ENCODE results near the gene SCN3B. TPM values are rescaled to one million over a fixed set of nuclear protein-coding genes. Genes with fewer than 3 reads are reported as not detected.

The SCN3B gene
- total RNA-seq, 1 experiment from 2014 or later: 0.79 TPM

GRCh38 chr11:123653827-123654565 is 428 bp downstream of the SCN3B start (continued):
- TF ChIP-seq, protein P1, sequence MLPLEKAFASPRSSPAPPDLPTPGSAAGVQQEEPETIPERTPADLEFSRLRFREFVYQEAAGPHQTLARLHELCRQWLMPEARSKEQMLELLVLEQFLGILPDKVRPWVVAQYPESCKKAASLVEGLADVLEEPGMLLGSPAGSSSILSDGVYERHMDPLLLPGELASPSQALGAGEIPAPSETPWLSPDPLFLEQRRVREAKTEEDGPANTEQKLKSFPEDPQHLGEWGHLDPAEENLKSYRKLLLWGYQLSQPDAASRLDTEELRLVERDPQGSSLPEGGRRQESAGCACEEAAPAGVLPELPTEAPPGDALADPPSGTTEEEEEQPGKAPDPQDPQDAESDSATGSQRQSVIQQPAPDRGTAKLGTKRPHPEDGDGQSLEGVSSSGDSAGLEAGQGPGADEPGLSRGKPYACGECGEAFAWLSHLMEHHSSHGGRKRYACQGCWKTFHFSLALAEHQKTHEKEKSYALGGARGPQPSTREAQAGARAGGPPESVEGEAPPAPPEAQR (CRISPR knock-in tag; IDR thresholded peaks at IDR 0.05): no peak
- TF ChIP-seq PRRX2 (CRISPR knock-in tag; IDR thresholded peaks at IDR 0.05): no peak
- 0 out of 2 replicates have a peak, but pooled peaks have one; percentile 73 for TF ChIP-seq NR3C1 (CRISPR knock-in tag; conservative IDR thresholded peaks at IDR 0.05; ENCODE audit: low read depth)
- no peak for TF ChIP-seq ZNF425 (CRISPR knock-in tag; conservative IDR thresholded peaks at IDR 0.05)
- no peak for TF ChIP-seq NFATC4 (CRISPR knock-in tag; IDR thresholded peaks at IDR 0.05)
- TF ChIP-seq TEAD1 (CRISPR knock-in tag; IDR thresholded peaks at IDR 0.05): peak; percentile 35; the same call in 1 of the 2 replicates
- TF ChIP-seq KAT7 (CRISPR knock-in tag; IDR thresholded peaks at IDR 0.05; ENCODE audit: borderline replicate concordance): no peak
- TF ChIP-seq, protein P2, sequence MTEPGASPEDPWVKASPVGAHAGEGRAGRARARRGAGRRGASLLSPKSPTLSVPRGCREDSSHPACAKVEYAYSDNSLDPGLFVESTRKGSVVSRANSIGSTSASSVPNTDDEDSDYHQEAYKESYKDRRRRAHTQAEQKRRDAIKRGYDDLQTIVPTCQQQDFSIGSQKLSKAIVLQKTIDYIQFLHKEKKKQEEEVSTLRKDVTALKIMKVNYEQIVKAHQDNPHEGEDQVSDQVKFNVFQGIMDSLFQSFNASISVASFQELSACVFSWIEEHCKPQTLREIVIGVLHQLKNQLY (CRISPR knock-in tag; IDR thresholded peaks at IDR 0.05): no peak
- TF ChIP-seq CREM (CRISPR knock-in tag; IDR thresholded peaks at IDR 0.05): peak; percentile 65; the same call in 1 of the 2 replicates
- peak; percentile 64; the same call in 1 of the 2 replicates for TF ChIP-seq FOXP4 (CRISPR knock-in tag; IDR thresholded peaks at IDR 0.05)
- TF ChIP-seq JUN (CRISPR knock-in tag; IDR thresholded peaks at IDR 0.05): no peak; the same call in 1 of the 2 replicates
- no peak for TF ChIP-seq ZNF219 (CRISPR knock-in tag; IDR thresholded peaks at IDR 0.05; ENCODE audit: borderline replicate concordance)
- peak; percentile 60 for TF ChIP-seq ZBTB21 (CRISPR knock-in tag; IDR thresholded peaks at IDR 0.05; ENCODE audit: borderline replicate concordance)
- TF ChIP-seq TP53 (CRISPR knock-in tag; IDR thresholded peaks at IDR 0.05): peak; percentile 42; the same call in 1 of the 2 replicates
- TF ChIP-seq E2F1 (CRISPR knock-in tag; IDR thresholded peaks at IDR 0.05): no peak; the same call in 1 of the 2 replicates
- TF ChIP-seq SMAD4 (CRISPR knock-in tag; IDR thresholded peaks at IDR 0.05): no peak

- CTCF ChIA-PET: interaction anchor here (0.6 to 3.1 kb wide), 12 partner anchors 10 to 536 kb away, joined by 3 to 42 read pairs (median 8); no protein-coding TSS in a partner anchor
- Mint-ChIP-seq H3K9me3 (no peaks in the 10 kb centered on the region), H3K27me3 (ENCODE audit: low read depth) (peaks cover 49% of the 10 kb centered on the region), H3K36me3 (no peaks in the 10 kb centered on the region), H3K4me1 (peaks cover 14% of the 10 kb centered on the region), H3K4me3 (peak overlapping the region; percentile 76), H3K27ac (no peak overlapping the region)
- POLR2A ChIA-PET: interaction anchor here (0.7 kb wide), 1 partner anchor 43 kb away, joined by 3 read pairs; no protein-coding TSS in a partner anchor
- TF ChIP-seq SP1 (CRISPR knock-in tag; conservative IDR thresholded peaks at IDR 0.05): 0 out of 2 replicates have a peak, but pooled peaks have one; percentile 20
- TF ChIP-seq, protein P3, sequence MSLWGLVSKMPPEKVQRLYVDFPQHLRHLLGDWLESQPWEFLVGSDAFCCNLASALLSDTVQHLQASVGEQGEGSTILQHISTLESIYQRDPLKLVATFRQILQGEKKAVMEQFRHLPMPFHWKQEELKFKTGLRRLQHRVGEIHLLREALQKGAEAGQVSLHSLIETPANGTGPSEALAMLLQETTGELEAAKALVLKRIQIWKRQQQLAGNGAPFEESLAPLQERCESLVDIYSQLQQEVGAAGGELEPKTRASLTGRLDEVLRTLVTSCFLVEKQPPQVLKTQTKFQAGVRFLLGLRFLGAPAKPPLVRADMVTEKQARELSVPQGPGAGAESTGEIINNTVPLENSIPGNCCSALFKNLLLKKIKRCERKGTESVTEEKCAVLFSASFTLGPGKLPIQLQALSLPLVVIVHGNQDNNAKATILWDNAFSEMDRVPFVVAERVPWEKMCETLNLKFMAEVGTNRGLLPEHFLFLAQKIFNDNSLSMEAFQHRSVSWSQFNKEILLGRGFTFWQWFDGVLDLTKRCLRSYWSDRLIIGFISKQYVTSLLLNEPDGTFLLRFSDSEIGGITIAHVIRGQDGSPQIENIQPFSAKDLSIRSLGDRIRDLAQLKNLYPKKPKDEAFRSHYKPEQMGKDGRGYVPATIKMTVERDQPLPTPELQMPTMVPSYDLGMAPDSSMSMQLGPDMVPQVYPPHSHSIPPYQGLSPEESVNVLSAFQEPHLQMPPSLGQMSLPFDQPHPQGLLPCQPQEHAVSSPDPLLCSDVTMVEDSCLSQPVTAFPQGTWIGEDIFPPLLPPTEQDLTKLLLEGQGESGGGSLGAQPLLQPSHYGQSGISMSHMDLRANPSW (CRISPR knock-in tag; conservative IDR thresholded peaks at IDR 0.05; ENCODE audit: low read depth): no peak
- TF ChIP-seq ETV6 (CRISPR knock-in tag; IDR thresholded peaks at IDR 0.05): no peak
- no peak for TF ChIP-seq TCF7 (CRISPR knock-in tag; IDR thresholded peaks at IDR 0.05; ENCODE audit: low read depth)
- TF ChIP-seq ZNF416 (CRISPR knock-in tag; IDR thresholded peaks at IDR 0.05): no peak
- no peak for TF ChIP-seq NFYB (CRISPR knock-in tag; conservative IDR thresholded peaks at IDR 0.05; ENCODE audit: low read depth)
- TF ChIP-seq, protein P4, sequence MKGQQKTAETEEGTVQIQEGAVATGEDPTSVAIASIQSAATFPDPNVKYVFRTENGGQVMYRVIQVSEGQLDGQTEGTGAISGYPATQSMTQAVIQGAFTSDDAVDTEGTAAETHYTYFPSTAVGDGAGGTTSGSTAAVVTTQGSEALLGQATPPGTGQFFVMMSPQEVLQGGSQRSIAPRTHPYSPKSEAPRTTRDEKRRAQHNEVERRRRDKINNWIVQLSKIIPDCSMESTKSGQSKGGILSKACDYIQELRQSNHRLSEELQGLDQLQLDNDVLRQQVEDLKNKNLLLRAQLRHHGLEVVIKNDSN (CRISPR knock-in tag; IDR thresholded peaks at IDR 0.05): no peak
- TF ChIP-seq PREB (CRISPR knock-in tag; IDR thresholded peaks at IDR 0.05; ENCODE audit: borderline replicate concordance): no peak
- DNase-seq (ENCODE audit: low spot score) (no peak), ATAC-seq (no peak)
Observed at GRCh38 chr11:123653483-123653826, 969 bp downstream of the SCN3B start.
